Measurements from ENCODE around the gene PDLIM4.

Gene PDLIM4

DNA sequence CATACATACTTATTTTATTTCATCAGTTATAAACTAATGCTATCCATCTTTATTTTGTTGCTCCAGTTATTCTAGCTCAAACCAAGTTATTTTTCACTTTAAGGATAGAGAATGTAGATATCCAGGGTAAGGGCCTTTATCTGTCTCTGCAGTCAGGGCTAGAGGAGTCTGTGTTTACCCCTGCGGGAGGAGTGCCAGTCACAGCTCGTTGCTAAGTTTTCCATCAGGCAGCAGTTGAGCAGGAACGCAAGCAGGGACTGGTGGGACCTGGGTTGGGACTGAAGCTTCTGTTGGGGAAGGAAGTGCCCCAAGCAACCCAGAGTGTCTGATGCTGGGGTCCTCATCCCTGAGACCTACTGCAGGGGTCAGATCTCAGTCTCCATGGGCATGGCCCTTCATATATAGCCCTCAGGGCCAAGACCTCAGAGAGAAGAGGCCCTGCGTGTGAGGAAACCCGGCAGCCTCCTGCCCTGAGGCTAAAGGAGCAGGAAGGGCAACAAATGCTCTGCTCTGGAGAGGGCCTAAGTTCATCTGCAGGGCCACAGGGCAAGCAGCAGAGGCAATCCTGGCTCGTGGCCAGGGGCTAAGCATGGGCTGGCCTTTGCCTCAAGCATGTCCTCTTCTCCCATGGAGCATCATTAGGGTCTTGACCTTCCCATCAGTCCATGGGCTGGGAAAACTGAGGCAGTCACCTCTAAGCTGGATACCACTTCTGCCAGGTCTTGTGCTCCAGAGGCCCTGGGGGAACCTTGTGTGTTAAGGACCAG is 43.3 kb downstream of the PDLIM4 start:
- Histone ChIP-seq H3K9me3 (ENCODE audit: control insufficient read depth, low read length) (no peaks in the 10 kb centered on the region), H3K4me1 (ENCODE audit: control insufficient read depth, insufficient read depth, low read length) (peaks cover 23% of the 10 kb centered on the region)

DNA sequence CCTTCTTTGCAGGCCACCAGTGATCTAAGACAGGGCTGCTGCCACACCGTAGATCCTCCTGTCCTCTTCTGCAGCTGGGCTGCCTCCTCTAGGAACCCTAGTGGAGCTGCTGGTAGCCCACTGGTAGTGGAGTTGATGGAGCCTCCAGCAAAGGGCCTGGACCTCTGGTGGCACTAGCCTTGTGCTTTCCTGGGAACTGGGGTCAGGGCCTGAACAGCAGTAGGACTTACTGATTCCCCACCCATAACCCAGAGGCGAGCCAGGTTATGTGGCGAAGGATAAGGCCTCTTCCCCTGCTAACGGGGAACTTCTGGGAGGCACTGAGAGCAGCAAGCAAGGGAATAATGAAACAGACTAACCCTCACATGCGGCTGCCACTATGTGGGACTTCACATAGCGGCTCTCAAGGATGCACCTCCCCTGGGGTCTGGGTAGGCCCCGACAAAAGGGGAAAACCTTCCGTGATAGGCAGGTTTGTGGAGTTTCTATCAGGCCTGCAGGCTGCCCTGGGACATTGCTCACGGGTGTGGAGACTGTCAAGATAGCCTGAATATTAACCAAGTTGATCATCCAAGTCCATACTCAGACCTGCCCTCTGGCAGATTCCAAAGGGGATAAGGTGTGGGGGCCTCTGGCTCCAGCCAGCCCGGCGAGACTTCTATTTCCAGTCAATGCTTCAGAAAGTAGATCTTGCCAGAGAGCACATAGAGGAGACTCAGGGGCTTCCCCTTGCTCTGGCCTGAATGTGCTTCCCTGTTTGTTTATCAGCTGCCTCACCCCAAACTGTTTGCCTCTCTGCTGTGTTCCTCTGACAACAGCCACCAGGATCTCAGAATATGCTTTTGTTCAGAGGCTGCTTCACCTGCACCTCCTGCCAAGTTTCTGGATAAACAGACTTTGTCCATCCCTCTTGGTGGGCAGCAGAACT is 44.1 kb downstream of the PDLIM4 start:
- Histone ChIP-seq H3K4me3 (ENCODE audit: low read length) (no peak overlapping the region), H3K27me3 (ENCODE audit: control insufficient read depth, insufficient read depth, low read length) (no peaks in the 10 kb centered on the region), H3K4me1 (ENCODE audit: control insufficient read depth, insufficient read depth, low read length) (peaks cover 23% of the 10 kb centered on the region), H3K9ac (ENCODE audit: low read length) (no peak overlapping the region), H3K36me3 (ENCODE audit: control insufficient read depth, insufficient read depth, low read length) (no peaks in the 10 kb centered on the region), H3K9me3 (ENCODE audit: control insufficient read depth, low read length) (no peaks in the 10 kb centered on the region)

More for the DNA sequence above, 43.3 kb downstream of the PDLIM4 start:
- H3K4me3 ChIP-seq (ENCODE audit: low read length): no peak overlapping the region
- no peak overlapping the region for H3K9ac ChIP-seq (ENCODE audit: low read length)
- peaks cover 7% of the 10 kb centered on the region for H3K27me3 ChIP-seq (ENCODE audit: control insufficient read depth, insufficient read depth, low read length)
- no peaks in the 10 kb centered on the region for H3K36me3 ChIP-seq (ENCODE audit: control insufficient read depth, insufficient read depth, low read length)

DNA sequence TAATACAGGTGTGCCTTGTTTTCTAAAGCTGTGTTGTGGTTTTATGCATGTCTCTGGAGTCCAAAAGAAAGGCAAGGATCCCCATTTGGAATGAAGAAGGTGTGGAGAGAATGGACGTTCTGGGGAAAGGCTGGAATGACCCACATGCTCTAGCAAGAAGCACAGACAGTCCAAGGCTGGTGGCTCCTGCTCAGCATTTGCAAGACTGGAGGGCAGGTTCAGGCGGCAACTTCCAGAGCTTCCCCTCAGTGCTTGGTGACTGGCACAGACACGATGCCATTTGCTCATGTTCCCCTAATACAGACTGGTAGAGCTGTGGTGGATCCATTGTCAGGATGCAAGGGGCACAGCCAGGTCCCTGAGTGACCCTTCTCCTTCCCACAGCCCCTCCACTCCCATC is 44.9 kb downstream of the PDLIM4 start:
- no peaks in the 10 kb centered on the region for H3K27me3 ChIP-seq (ENCODE audit: control insufficient read depth, insufficient read depth, low read length)

DNA sequence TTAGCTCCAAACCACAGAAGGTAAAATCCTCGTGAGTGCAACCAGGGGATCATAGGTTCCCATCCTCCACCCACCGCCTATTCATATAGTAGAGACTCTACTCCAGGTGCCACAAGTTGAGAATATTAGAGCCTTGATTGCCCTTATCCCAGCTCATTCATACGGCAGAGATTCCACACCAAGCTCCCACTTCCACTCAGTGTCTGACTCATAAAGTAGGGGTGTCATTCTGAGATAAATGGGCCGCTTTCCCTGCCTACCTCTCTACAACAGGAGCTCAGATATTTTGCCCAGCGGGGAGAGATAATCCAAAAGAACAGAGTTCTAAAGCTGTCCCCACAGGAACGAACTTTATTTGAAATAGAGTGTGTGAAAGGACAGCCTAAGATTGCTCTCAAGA is 46.1 kb downstream of the PDLIM4 start:
- Histone ChIP-seq H3K4me1 (ENCODE audit: control insufficient read depth, insufficient read depth, low read length) (peaks cover 23% of the 10 kb centered on the region), H3K4me3 (ENCODE audit: low read length) (no peak overlapping the region), H3K9me3 (ENCODE audit: control insufficient read depth, low read length) (no peaks in the 10 kb centered on the region), H3K36me3 (ENCODE audit: control insufficient read depth, insufficient read depth, low read length) (no peaks in the 10 kb centered on the region), H3K9ac (ENCODE audit: low read length) (no peak overlapping the region), H3K27me3 (ENCODE audit: control insufficient read depth, insufficient read depth, low read length) (no peaks in the 10 kb centered on the region)

More for the DNA sequence above, 44.9 kb downstream of the PDLIM4 start:
- Histone ChIP-seq H3K4me3 (ENCODE audit: low read length) (no peak overlapping the region), H3K9ac (ENCODE audit: low read length) (no peak overlapping the region), H3K9me3 (ENCODE audit: control insufficient read depth, low read length) (no peaks in the 10 kb centered on the region), H3K4me1 (ENCODE audit: control insufficient read depth, insufficient read depth, low read length) (peaks cover 23% of the 10 kb centered on the region), H3K36me3 (ENCODE audit: control insufficient read depth, insufficient read depth, low read length) (no peaks in the 10 kb centered on the region)

DNA sequence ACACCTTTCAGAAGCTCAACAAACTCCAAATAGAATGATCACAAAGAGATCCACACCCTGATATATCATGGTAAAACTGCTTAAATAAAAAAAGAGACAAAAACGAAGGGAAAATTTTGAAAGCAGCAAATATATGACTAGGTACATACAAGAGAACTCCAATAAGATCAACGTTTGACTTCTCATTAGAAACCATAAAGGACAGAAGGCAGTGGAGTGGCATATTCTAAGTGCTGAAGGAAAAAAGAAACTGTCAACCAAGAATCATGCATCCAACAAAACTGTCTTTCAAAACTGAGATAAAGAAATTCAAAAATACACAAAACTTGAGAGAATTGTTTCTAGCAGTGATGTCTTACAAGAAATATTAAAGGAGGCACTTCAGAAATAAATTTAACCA is 47.9 kb downstream of the PDLIM4 start:
- Histone ChIP-seq H3K9me3 (ENCODE audit: control insufficient read depth, low read length) (no peaks in the 10 kb centered on the region), H3K4me1 (ENCODE audit: control insufficient read depth, insufficient read depth, low read length) (peaks cover 27% of the 10 kb centered on the region), H3K36me3 (ENCODE audit: control insufficient read depth, insufficient read depth, low read length) (no peaks in the 10 kb centered on the region), H3K27me3 (ENCODE audit: control insufficient read depth, insufficient read depth, low read length) (no peaks in the 10 kb centered on the region), H3K4me3 (ENCODE audit: low read length) (no peak overlapping the region), H3K9ac (ENCODE audit: low read length) (no peak overlapping the region)

DNA sequence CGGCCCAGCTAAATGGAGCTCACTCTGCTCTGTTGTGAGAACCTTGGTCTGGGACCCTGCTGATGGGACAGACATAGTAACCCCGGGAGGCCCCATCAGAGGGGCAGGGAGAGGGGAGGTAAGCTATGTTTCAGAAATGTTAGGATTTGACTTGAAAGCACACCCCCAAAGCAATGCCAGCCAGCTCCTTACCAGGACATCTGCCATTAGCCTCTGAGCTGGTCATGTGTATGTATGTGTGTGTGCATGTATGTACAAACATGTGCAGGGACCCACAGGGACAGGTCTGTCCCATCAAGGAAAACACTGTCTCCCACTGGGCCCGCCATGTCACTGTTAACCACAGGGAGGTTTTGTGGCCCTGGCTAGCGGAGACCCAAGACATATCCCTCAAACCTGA is 51.2 kb downstream of the PDLIM4 start:
- Histone ChIP-seq H3K4me3 (ENCODE audit: low read length) (no peak overlapping the region), H3K9me3 (ENCODE audit: control insufficient read depth, low read length) (no peaks in the 10 kb centered on the region), H3K36me3 (ENCODE audit: control insufficient read depth, insufficient read depth, low read length) (no peaks in the 10 kb centered on the region), H3K9ac (ENCODE audit: low read length) (no peak overlapping the region), H3K4me1 (ENCODE audit: control insufficient read depth, insufficient read depth, low read length) (peaks cover 8% of the 10 kb centered on the region), H3K27me3 (ENCODE audit: control insufficient read depth, insufficient read depth, low read length) (no peaks in the 10 kb centered on the region)

DNA sequence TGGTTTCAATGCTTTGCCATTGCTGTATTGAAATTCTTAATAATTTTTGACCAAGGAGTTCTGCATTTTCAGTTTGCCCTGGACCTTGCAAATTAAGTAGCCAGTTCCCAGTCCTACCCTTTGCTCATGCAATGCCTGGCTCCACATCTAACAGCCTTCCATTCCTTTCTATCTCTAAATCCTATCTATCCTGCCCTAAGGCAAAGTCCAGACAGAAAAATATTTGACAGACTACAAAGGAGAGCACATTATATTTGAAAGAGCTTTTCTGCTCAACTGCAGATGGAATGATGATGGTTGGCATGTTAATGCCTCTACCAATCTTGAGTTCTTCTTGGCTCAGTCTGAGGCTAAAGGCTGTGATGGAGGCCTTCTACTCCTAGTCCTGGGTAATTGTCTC is 52.2 kb downstream of the PDLIM4 start:
- Histone ChIP-seq H3K27me3 (ENCODE audit: control insufficient read depth, insufficient read depth, low read length) (no peaks in the 10 kb centered on the region), H3K4me3 (ENCODE audit: low read length) (no peak overlapping the region), H3K4me1 (ENCODE audit: control insufficient read depth, insufficient read depth, low read length) (peaks cover 8% of the 10 kb centered on the region), H3K9ac (ENCODE audit: low read length) (no peak overlapping the region), H3K9me3 (ENCODE audit: control insufficient read depth, low read length) (no peaks in the 10 kb centered on the region), H3K36me3 (ENCODE audit: control insufficient read depth, insufficient read depth, low read length) (no peaks in the 10 kb centered on the region)

DNA sequence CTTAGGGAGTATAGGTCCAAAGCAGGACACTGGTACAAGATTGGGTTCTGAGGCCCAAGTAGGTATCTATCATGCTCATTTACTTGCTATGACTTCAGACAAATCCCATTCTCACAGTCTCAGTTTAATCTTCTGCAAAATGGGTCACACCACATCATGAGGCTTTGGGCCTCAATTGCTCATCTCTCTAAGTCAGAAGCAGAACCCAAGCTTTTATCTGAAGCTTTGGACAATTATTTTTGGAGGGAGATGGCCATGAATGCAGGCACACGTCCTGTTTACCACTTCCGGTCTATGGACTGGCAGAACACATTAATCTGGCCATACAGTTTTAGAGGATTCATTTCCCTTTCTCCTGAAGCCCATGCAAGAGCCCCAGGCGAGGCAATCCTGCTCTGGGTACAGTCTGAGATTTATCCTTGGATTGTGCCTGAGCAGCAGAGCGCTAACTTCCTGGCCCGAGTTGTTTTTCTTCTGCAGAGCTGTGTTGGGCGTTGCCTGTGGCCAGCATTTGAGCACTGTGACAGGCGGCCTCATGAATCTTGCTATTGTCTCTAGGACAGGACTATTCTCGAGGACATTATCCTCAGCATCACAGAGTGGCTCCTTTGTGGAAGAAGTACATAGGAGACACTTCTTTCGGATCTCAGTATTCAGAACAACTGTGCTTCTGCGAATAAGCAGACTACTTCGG is 52.8 kb downstream of the PDLIM4 start:
- H3K36me3 ChIP-seq (ENCODE audit: control insufficient read depth, insufficient read depth, low read length): no peaks in the 10 kb centered on the region
- no peak overlapping the region for H3K4me3 ChIP-seq (ENCODE audit: low read length)
- H3K4me1 ChIP-seq (ENCODE audit: control insufficient read depth, insufficient read depth, low read length): peaks cover 8% of the 10 kb centered on the region
- no peak overlapping the region for H3K9ac ChIP-seq (ENCODE audit: low read length)
- H3K27me3 ChIP-seq (ENCODE audit: control insufficient read depth, insufficient read depth, low read length): no peaks in the 10 kb centered on the region
- no peaks in the 10 kb centered on the region for H3K9me3 ChIP-seq (ENCODE audit: control insufficient read depth, low read length)

DNA sequence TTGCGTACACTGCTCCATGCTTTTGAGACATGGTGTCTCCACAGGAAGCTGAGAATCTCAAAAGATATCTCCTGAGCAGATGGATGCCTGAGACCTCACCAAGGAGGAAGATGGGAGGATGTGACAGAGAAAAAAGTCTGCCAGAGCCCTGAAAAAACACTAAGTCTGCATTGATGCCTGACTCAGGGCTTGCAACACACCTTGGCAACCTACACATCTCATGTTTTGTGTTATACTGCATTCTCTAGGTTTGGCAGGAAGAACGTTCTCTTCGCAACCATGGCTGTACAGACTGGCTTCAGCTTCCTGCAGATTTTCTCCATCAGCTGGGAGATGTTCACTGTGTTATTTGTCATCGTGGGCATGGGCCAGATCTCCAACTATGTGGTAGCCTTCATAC is 55.9 kb downstream of the PDLIM4 start:
- peaks cover 8% of the 10 kb centered on the region for H3K4me1 ChIP-seq (ENCODE audit: control insufficient read depth, insufficient read depth, low read length)
- no peaks in the 10 kb centered on the region for H3K27me3 ChIP-seq (ENCODE audit: control insufficient read depth, insufficient read depth, low read length)
- no peak overlapping the region for H3K4me3 ChIP-seq (ENCODE audit: low read length)
- no peak overlapping the region for H3K9ac ChIP-seq (ENCODE audit: low read length)
- no peaks in the 10 kb centered on the region for H3K36me3 ChIP-seq (ENCODE audit: control insufficient read depth, insufficient read depth, low read length)
- no peaks in the 10 kb centered on the region for H3K9me3 ChIP-seq (ENCODE audit: control insufficient read depth, low read length)

DNA sequence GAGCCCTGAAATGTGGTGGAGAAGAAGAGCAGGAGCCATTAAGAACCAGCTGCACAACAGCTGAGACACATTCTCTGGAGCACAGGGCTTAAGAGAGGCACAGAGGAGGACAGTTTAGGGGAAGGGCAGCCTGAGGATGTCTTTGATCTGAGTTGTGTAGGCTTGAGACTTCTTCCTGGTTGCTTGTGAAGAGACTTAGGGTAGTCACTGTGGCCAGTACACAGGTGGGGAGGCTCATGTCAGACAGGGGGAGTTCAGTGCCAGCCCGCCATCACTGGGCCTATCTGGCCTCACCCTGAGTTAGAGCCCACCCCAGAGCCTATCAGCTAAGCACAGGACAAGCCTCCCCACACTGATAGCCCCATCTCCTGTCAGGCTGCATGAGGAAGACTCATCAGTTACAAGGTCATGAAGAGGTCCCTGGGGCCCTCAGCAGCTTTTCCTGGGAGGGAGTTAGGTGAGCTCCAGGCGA is 56.5 kb downstream of the PDLIM4 start:
- no peak overlapping the region for H3K4me3 ChIP-seq (ENCODE audit: low read length)
- H3K9me3 ChIP-seq (ENCODE audit: control insufficient read depth, low read length): no peaks in the 10 kb centered on the region
- H3K36me3 ChIP-seq (ENCODE audit: control insufficient read depth, insufficient read depth, low read length): no peaks in the 10 kb centered on the region
- peaks cover 8% of the 10 kb centered on the region for H3K4me1 ChIP-seq (ENCODE audit: control insufficient read depth, insufficient read depth, low read length)
- no peak overlapping the region for H3K9ac ChIP-seq (ENCODE audit: low read length)
- no peaks in the 10 kb centered on the region for H3K27me3 ChIP-seq (ENCODE audit: control insufficient read depth, insufficient read depth, low read length)

DNA sequence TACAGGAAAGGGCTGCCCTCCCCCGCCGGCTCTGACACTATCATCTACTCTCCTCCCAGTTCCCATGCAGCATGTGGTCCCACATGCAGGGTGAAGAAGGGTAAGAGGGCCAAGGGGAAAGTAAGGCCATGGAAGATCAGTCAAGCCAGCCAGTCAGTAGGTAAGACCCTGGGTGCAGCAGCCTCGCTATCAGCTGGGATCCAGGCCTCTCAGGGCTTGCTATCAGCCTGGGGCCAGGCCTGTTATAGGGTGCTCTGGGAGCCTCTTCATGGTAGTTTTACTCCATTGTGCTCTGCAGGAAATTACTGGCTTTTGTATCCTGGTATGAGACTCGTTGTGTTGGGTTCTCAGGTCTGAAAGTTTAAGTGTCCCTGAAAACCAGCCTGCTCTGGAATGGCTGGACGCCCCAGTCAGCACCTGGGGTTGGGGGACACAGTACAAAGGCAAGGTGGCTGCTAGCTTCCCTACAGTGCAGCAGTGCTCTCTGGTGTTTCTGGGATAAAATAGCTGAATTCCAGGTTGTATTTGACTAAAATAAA is 58.1 kb downstream of the PDLIM4 start:
- Histone ChIP-seq H3K27me3 (ENCODE audit: control insufficient read depth, insufficient read depth, low read length) (no peaks in the 10 kb centered on the region), H3K36me3 (ENCODE audit: control insufficient read depth, insufficient read depth, low read length) (no peaks in the 10 kb centered on the region)

More for the DNA sequence above, 58.1 kb downstream of the PDLIM4 start:
- no peaks in the 10 kb centered on the region for H3K9me3 ChIP-seq (ENCODE audit: control insufficient read depth, low read length)
- peaks cover 1% of the 10 kb centered on the region for H3K4me1 ChIP-seq (ENCODE audit: control insufficient read depth, insufficient read depth, low read length)
- H3K9ac ChIP-seq (ENCODE audit: low read length): no peak overlapping the region
- no peak overlapping the region for H3K4me3 ChIP-seq (ENCODE audit: low read length)

All from mucosa of stomach (tissue), 1 donor.